ENCODE measurements around the gene CWC27.

- no peak for TF ChIP-seq CTCF (IDR thresholded peaks at IDR 0.05)
- no peak for TF ChIP-seq FOXP4 (CRISPR knock-in tag; IDR thresholded peaks at IDR 0.05)
- TF ChIP-seq ZNF263 (CRISPR knock-in tag; IDR thresholded peaks at IDR 0.05; ENCODE audit: low read depth): no peak
- no peak for TF ChIP-seq CDX4 (CRISPR knock-in tag; IDR thresholded peaks at IDR 0.05; ENCODE audit: borderline replicate concordance)
- TF ChIP-seq AFF4 (CRISPR knock-in tag; IDR thresholded peaks at IDR 0.05; ENCODE audit: borderline replicate concordance): no peak
- TF ChIP-seq IRF1 (CRISPR knock-in tag; IDR thresholded peaks at IDR 0.05): no peak
- no peak for TF ChIP-seq ZNF317 (CRISPR knock-in tag; IDR thresholded peaks at IDR 0.05; ENCODE audit: borderline replicate concordance, low read depth)
- TF ChIP-seq CREB1 (CRISPR knock-in tag; IDR thresholded peaks at IDR 0.05): no peak
- no peak for TF ChIP-seq AR (CRISPR knock-in tag; IDR thresholded peaks at IDR 0.05)
- no peak for TF ChIP-seq NFYB (CRISPR knock-in tag; conservative IDR thresholded peaks at IDR 0.05; ENCODE audit: low read depth)
- no peak for TF ChIP-seq ZNF512 (CRISPR knock-in tag; IDR thresholded peaks at IDR 0.05; ENCODE audit: borderline replicate concordance)
- TF ChIP-seq USF2 (CRISPR knock-in tag; IDR thresholded peaks at IDR 0.05): no peak
- no peak for TF ChIP-seq ZNF396 (CRISPR knock-in tag; IDR thresholded peaks at IDR 0.05; ENCODE audit: borderline replicate concordance)
Measured at GRCh38 chr5:64742821-64743220, 25.9 kb upstream of the CWC27 start.

Measured in WTC11 (cell line).